PC-3 (cell line): ENCODE results near the gene HHIPL1. TPM values are rescaled to one million over a fixed set of nuclear protein-coding genes. Genes with fewer than 3 reads are reported as not detected.

Experiments used
- ATAC-seq: fragments of 200-7000 bp; cut with Tn5 transposase; 2 replicates; pipeline ENCODE4 v1.9.1; 2020; ENCODE audit warnings: mild to moderate bottlenecking, moderate library complexity
- BruUV-seq: library from RNA; stranded (reverse); fragments of 400-500 nt; replicated peaks from 2 replicates; lab custom pipeline; 2021; lab: Mats Ljungman, UMichigan
- CTCF ChIA-PET: fragments of 300-600 bp; sonication (Branson Sonifier 250); formaldehyde crosslinking; loops from one replicate; lab custom pipeline; 2022; ENCODE audit warnings: antibody characterized with exemption; lab: Charles Lee
- POLR2A ChIA-PET: fragments of 300-600 bp; sonication (Branson Sonifier 250); formaldehyde crosslinking; loops from one replicate; lab custom pipeline; 2022; ENCODE audit warnings: antibody characterized with exemption; ENCODE audit not compliant: unreplicated experiment; lab: Charles Lee
- DNase-seq: peaks from one replicate; pipeline ENCODE4 v3.0.0-alpha.2; 2015
- H2AFZ ChIP-seq: fragments of 300-600 bp; sonication (generic); 2 replicates; pipeline ENCODE4 v1.6.0; 2016; ENCODE audit warnings: antibody characterized with exemption, low read length
- H3F3A ChIP-seq: fragments of 300-600 bp; sonication (generic); one replicate; pipeline ENCODE4 v1.6.0; 2017; ENCODE audit warnings: antibody characterized with exemption, low read length, control low read depth, mild to moderate bottlenecking; ENCODE audit not compliant: unreplicated experiment
- H3K27ac ChIP-seq: fragments of 300-600 bp; sonication (generic); 2 replicates; pipeline ENCODE4 v1.5.1; 2016; ENCODE audit warnings: mild to moderate bottlenecking, low read length
- H3K27me3 ChIP-seq: fragments of 300-600 bp; sonication (generic); 2 replicates; pipeline ENCODE4 v1.6.1; 2016; ENCODE audit warnings: low read length, mixed read lengths
- H3K36me3 ChIP-seq: fragments of 300-600 bp; sonication (generic); 2 replicates; pipeline ENCODE4 v1.6.1; 2016; ENCODE audit warnings: low read depth, mixed run types, low read length, mixed read lengths
- H3K4me1 ChIP-seq: fragments of 300-600 bp; sonication (generic); 2 replicates; pipeline ENCODE4 v1.5.1; 2016; ENCODE audit warnings: low read length; ENCODE audit not compliant: insufficient read depth
- H3K4me2 ChIP-seq: fragments of 300-600 bp; sonication (generic); 2 replicates; pipeline ENCODE4 v1.6.0; 2016; ENCODE audit warnings: low read length
- H3K4me3 ChIP-seq: fragments of 300-600 bp; sonication (generic); 2 replicates; pipeline ENCODE4 v1.5.1; 2016; ENCODE audit warnings: mild to moderate bottlenecking, low read length, mixed read lengths
- H3K79me2 ChIP-seq: fragments of 300-600 bp; sonication (generic); 2 replicates; pipeline ENCODE4 v1.6.1; 2017; ENCODE audit warnings: low read length, mixed read lengths
- H3K9ac ChIP-seq: fragments of 300-600 bp; sonication (generic); 2 replicates; pipeline ENCODE4 v1.6.0; 2016; ENCODE audit warnings: mild to moderate bottlenecking, low read length
- H3K9me2 ChIP-seq: fragments of 300-600 bp; sonication (generic); replicated peaks from 2 replicates; pipeline ENCODE4 v1.6.1; 2016; ENCODE audit warnings: mixed run types, low read length, mixed read lengths
- H3K9me3 ChIP-seq: fragments of 300-600 bp; sonication (generic); 2 replicates; pipeline ENCODE4 v1.6.1; 2016; ENCODE audit warnings: low read length, mixed read lengths
- H4K20me1 ChIP-seq: fragments of 300-600 bp; sonication (generic); 2 replicates; pipeline ENCODE4 v1.6.1; 2016; ENCODE audit warnings: low read length, mixed read lengths
- EZH2 ChIP-seq: fragments of 300-600 bp; sonication (generic); IDR thresholded peaks from one replicate; pipeline ENCODE4 v1.6.1; 2017; ENCODE audit warnings: antibody characterized with exemption, mild to moderate bottlenecking, low read length; ENCODE audit not compliant: unreplicated experiment
- EZH2phosphoT487 ChIP-seq: fragments of 300-600 bp; sonication (generic); IDR thresholded peaks from 2 replicates; pipeline ENCODE4 v1.6.1; 2018; ENCODE audit warnings: mild to moderate bottlenecking, antibody characterized with exemption, low read length, borderline replicate concordance
- intact Hi-C: fragments of 100-400 bp; cut with micrococcal nuclease; formaldehyde crosslinking; loops from 2 replicates; pipeline ENCODE4 v1.9.0; 2023
- total RNA-seq: library from RNA; depleted of rRNA; stranded (reverse); fragments of >200 nt; gene quantifications from 2 replicates; pipeline ENCODE4 v1.2.3, GENCODE V29; 2014
- TF ChIP-seq, protein P1 (sequence below): fragments of 300-600 bp; sonication (generic); conservative IDR thresholded peaks from 2 replicates; pipeline ENCODE4 v1.5.1; 2017; ENCODE audit warnings: antibody characterized with exemption, low read depth, mild to moderate bottlenecking, low read length

Gene HHIPL1
- total RNA-seq, 1 experiment from 2014 or later = 0.84 TPM

DNA sequence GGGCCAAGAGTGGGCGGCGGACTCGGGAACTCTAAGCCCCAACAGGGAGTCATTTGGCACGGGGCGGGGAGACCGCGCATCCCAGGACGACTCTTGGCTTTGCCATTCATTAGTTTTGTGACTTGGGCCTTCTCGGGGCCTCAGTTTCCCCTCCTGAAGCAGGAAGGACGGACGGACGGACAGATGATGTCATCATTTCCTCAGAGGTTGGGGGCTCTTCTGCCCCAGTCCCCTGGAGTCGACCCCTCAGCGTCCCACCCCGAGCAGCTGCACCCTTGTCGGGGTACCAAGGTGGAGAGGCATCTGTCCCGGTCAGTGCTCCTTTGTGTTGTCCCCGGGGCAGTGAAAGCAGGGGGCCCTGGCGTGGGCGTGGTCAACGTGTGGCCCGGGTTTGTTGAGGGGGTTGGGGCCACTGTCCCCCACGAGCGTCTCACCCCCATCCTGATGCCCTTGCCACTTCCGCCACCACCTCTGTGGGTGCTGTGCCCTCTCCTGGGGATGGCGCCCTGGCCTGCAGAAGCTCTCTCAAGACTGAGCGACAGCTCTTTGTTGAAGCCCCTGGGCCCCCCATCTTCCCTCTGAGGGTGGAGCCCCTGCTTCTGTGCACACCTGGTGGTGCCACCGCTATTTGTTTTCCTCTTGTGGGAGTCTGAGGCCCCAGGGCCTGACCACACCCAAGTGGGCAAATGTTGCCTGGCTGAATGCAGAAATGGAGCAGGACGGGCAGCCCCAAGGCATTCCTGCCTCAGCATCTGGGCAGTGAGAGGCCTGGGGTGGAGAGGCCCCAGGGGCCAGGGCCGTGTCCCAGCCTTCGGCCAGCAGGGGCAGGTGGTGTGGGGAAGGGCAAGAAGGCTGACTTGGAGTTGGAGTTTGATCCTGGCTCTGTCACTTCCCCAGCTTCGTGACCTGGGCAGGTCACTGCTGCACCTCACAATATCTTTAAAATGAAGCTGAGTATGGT is 896 bp downstream of the HHIPL1 start:
- Histone ChIP-seq H3K9me2 (no peaks in the 10 kb centered on the region), H3K4me3 (peak overlapping the region; percentile 55), H3K4me1 (no peaks in the 10 kb centered on the region; the same call in 1 of the 2 replicates), H3K27ac (no peak overlapping the region), H3F3A (no peaks in the 10 kb centered on the region), H3K79me2 (no peaks in the 10 kb centered on the region), H3K9me3 (no peaks in the 10 kb centered on the region), H2AFZ (peak overlapping the region; percentile 73; the same call in 1 of the 2 replicates), H3K27me3 (no peaks in the 10 kb centered on the region), H4K20me1 (no peaks in the 10 kb centered on the region), H3K9ac (no peak overlapping the region), H3K36me3 (no peaks in the 10 kb centered on the region), H3K4me2 (peak overlapping the region; percentile 78)
- ATAC-seq (no peak), DNase-seq (no peak)
- CTCF ChIA-PET = no interaction called here
- no TSS peak for BruUV-seq
- TF ChIP-seq, protein P1, sequence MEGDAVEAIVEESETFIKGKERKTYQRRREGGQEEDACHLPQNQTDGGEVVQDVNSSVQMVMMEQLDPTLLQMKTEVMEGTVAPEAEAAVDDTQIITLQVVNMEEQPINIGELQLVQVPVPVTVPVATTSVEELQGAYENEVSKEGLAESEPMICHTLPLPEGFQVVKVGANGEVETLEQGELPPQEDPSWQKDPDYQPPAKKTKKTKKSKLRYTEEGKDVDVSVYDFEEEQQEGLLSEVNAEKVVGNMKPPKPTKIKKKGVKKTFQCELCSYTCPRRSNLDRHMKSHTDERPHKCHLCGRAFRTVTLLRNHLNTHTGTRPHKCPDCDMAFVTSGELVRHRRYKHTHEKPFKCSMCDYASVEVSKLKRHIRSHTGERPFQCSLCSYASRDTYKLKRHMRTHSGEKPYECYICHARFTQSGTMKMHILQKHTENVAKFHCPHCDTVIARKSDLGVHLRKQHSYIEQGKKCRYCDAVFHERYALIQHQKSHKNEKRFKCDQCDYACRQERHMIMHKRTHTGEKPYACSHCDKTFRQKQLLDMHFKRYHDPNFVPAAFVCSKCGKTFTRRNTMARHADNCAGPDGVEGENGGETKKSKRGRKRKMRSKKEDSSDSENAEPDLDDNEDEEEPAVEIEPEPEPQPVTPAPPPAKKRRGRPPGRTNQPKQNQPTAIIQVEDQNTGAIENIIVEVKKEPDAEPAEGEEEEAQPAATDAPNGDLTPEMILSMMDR = no peak
- TF ChIP-seq EZH2phosphoT487 (no peak), EZH2 (no peak)
- intact Hi-C loops = no loop called here
- POLR2A ChIA-PET = no interaction called here

DNA sequence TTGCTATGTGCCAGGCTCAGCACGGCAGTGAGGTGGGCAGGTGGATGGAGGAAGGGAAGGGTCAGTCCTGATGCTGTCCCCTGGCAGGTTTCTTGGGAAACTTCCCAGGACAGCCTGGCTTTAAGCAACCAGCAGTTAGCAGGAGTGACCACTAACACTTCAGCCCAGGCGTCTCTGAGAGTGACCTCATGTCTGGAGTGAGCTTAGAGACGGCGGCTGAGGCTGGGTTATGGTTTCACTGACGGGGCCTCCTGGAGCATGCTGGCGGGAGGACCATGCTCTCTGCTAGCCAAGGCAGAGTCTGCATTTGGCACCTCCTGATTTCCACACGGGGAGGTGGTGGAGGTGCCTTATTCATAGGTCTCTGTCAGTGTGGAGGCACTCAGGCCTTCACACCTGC is 2.5 kb downstream of the HHIPL1 start:
- no peaks in the 10 kb centered on the region for H3K36me3 ChIP-seq
- ChIA-PET POLR2A (no interaction called here), CTCF (no interaction called here)
- H3K9me3 ChIP-seq = no peaks in the 10 kb centered on the region
- no peaks in the 10 kb centered on the region for H3F3A ChIP-seq
- no peaks in the 10 kb centered on the region; the same call in 1 of the 2 replicates for H3K4me1 ChIP-seq
- no peaks in the 10 kb centered on the region for H4K20me1 ChIP-seq
- no peak overlapping the region for H2AFZ ChIP-seq
- no peaks in the 10 kb centered on the region for H3K9me2 ChIP-seq
- H3K79me2 ChIP-seq = no peaks in the 10 kb centered on the region
- no peaks in the 10 kb centered on the region for H3K27me3 ChIP-seq
- H3K4me3 ChIP-seq = no peak overlapping the region
- no peak for TF ChIP-seq EZH2phosphoT487
- TF ChIP-seq, protein P1 = no peak
- TF ChIP-seq EZH2 = no peak
- H3K9ac ChIP-seq = no peak overlapping the region
- H3K4me2 ChIP-seq = no peak overlapping the region
- intact Hi-C loops = no loop called here
- BruUV-seq = no TSS peak
- DNase-seq = no peak
- ATAC-seq = no peak
- no peak overlapping the region for H3K27ac ChIP-seq
